ENCODE results near the gene PIM1.

DNA sequence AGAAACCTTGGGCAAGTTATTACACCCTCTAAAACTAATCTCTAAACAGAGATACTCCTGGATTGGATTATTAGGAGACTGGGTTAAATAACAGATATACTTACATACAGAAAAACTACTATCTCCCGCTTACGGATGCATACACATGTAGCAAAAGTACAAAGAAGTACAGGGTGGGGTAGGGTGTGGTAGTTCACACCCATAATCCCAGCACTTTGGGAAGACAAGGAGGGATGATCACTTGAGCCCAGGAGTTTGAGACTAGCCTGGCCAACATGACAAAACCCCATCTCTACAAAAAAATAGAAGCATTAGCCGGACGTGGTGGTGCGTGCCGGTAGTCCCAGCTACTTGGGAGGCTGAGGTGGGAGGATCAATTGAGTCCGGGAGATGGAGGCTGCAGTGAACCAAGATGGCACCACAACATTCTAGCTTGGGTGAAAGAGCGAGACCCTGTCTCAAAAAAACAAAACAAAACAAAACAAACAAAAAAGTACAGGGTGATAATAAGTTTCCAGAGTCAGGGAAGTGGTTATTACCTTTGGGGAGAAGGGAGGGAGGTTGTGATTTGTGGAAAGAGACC, 8.1 kb downstream of the PIM1 start:
- TF ChIP-seq CREB1 (IDR thresholded peaks at IDR 0.05; ENCODE audit: low read depth) (no peak), RAD21 (IDR thresholded peaks at IDR 0.05; ENCODE audit: low read depth) (no peak), YY1 (IDR thresholded peaks at IDR 0.05; ENCODE audit: low read depth) (no peak), FOXM1 (IDR thresholded peaks at IDR 0.05; ENCODE audit: borderline replicate concordance, low read depth) (no peak), EGR1 (IDR thresholded peaks at IDR 0.05) (no peak), TAF1 (IDR thresholded peaks at IDR 0.05; ENCODE audit: low read depth) (no peak), TCF12 (IDR thresholded peaks at IDR 0.05; ENCODE audit: low read depth) (no peak), EP300 (IDR thresholded peaks at IDR 0.05; ENCODE audit: borderline replicate concordance) (no peak)
- TF ChIP-seq, protein P1, sequence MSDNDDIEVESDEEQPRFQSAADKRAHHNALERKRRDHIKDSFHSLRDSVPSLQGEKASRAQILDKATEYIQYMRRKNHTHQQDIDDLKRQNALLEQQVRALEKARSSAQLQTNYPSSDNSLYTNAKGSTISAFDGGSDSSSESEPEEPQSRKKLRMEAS (IDR thresholded peaks at IDR 0.05): no peak
- TF ChIP-seq, protein P2, sequence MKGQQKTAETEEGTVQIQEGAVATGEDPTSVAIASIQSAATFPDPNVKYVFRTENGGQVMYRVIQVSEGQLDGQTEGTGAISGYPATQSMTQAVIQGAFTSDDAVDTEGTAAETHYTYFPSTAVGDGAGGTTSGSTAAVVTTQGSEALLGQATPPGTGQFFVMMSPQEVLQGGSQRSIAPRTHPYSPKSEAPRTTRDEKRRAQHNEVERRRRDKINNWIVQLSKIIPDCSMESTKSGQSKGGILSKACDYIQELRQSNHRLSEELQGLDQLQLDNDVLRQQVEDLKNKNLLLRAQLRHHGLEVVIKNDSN (IDR thresholded peaks at IDR 0.05): no peak
